Peyer's patch (tissue), 4 donors: Measurements from ENCODE around the gene RPF1.

Experiments used
- POLR2A ChIP-seq, 2 donors: fragments of 450-650 bp; IDR thresholded peaks; one replicate each; pipeline ENCODE4 v1.5.1; 2017; ENCODE audit warnings: antibody characterized with exemption in 2 of 2, mild to moderate bottlenecking in 2 of 2, moderate library complexity in 2 of 2
- TF ChIP-seq, protein P1 (sequence below), 6 experiments: fragments of 450-650 bp in 4 of 6; fragments of 200-600 bp in 2 of 6; sonication (generic) in 1 of 6; IDR thresholded peaks; one replicate each; pipeline ENCODE4 v1.5.1; 2017 to 2019; ENCODE audit warnings: antibody characterized with exemption in 6 of 6, mild to moderate bottlenecking in 3 of 6, moderate library complexity in 1 of 6

DNA sequence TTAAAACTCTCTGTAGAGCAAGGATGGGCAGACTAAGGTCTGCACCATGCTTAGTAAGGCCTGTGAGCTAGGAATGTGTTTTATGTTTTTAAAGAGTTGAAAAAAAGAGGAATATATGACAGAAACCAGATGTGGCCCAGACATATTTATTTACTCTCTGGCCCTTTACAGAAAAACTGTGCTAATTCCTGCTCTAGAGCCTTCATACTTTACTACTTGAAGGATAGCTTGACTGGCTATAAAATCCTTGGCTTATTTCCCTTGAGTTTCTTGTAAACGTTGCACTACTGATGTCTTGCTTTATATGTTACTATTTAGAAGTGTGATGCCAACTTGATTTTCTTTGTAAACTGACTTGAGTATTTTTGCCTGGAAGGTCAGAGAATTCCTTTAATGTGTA, 61.7 kb downstream of the RPF1 start:
- TF ChIP-seq, protein P1, sequence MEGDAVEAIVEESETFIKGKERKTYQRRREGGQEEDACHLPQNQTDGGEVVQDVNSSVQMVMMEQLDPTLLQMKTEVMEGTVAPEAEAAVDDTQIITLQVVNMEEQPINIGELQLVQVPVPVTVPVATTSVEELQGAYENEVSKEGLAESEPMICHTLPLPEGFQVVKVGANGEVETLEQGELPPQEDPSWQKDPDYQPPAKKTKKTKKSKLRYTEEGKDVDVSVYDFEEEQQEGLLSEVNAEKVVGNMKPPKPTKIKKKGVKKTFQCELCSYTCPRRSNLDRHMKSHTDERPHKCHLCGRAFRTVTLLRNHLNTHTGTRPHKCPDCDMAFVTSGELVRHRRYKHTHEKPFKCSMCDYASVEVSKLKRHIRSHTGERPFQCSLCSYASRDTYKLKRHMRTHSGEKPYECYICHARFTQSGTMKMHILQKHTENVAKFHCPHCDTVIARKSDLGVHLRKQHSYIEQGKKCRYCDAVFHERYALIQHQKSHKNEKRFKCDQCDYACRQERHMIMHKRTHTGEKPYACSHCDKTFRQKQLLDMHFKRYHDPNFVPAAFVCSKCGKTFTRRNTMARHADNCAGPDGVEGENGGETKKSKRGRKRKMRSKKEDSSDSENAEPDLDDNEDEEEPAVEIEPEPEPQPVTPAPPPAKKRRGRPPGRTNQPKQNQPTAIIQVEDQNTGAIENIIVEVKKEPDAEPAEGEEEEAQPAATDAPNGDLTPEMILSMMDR (IDR thresholded peaks at IDR 0.05): no peak
- TF ChIP-seq POLR2A (IDR thresholded peaks at IDR 0.05): no peak
